ENCODE data around the gene ABCC10.
A peak's percentile ranks its signal among the peaks of the same experiment; 100 is the strongest.

ABCC10 gene

GRCh38 chr6:43471399-43471798, 44.1 kb downstream of the ABCC10 start:
- DNase-seq = no peak

- DNase-seq = no peak
Observed at GRCh38 chr6:43472515-43472914, 45.2 kb downstream of the ABCC10 start.

DNA sequence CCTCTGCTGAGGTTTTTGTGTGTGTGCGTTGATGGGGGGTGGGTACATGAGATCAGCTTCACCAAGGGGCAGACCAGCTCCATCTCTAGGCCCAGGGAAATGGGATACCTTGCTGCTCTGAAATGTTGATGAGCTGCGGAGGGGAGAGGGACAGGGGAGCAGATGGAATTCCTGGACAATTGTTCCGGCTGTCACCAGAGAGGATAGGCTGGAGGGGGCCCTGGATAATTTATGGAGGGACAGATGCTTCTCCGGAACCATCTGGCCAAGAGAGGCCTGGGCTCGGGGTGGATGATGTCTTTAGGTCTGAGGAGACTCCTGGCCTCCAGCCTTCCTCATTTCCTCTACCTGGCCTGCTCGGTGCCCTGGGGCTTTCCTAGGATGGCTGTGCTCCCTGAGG, 48.2 kb downstream of the ABCC10 start:
- no peak for DNase-seq

GRCh38 chr6:43476746-43477145, 49.4 kb downstream of the ABCC10 start:
- peak; percentile 21 for DNase-seq

GRCh38 chr6:43477235-43478007, 50.1 kb downstream of the ABCC10 start, which contains the start of gene TJAP1:
TJAP1 (plus strand) TSS chr6:43477570; CDS start chr6:43499002, 21,432 bp downstream.
- peak; percentile 97 for DNase-seq

DNA sequence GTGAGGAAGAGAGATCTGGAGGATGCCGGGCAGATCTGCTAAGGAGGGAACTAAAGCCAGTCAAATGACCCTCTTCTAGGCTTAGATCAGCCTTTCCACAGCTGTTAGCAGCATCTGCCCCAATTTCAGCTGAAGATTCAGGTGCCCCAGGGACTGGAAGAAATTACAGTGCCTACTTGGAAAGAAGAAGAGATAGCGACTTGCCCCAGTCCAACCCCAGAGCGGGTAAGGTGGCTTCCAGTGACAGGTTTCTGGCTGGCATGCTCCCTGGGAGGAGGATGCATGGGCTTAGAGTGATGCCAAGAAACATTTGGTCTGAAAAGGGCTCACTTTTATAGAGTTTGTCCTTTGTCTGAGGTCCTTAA, 50.6 kb downstream of the ABCC10 start:
- peak; percentile 24 for DNase-seq

DNA sequence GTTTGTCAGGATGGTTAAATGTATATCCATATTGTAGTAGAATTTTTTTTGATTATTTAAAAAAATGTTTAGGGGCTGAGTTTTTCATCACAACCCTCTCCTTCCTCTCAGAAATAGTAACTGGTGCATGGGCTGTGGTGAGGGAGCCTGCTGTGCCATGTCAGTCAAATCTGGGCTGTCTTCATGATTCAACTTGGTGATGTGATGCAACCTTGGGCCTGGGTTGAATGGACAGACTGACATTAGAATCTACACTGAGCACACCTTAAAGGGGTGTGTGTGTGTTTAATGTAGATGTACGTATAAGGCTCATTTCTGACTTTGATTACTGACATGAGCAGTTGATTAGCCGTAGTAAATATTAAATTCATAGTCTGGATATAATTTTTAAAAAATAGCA, 53.7 kb downstream of the ABCC10 start:
- no peak for DNase-seq

GRCh38 chr6:43481591-43482236, 54.4 kb downstream of the ABCC10 start:
- DNase-seq = no peak

DNA sequence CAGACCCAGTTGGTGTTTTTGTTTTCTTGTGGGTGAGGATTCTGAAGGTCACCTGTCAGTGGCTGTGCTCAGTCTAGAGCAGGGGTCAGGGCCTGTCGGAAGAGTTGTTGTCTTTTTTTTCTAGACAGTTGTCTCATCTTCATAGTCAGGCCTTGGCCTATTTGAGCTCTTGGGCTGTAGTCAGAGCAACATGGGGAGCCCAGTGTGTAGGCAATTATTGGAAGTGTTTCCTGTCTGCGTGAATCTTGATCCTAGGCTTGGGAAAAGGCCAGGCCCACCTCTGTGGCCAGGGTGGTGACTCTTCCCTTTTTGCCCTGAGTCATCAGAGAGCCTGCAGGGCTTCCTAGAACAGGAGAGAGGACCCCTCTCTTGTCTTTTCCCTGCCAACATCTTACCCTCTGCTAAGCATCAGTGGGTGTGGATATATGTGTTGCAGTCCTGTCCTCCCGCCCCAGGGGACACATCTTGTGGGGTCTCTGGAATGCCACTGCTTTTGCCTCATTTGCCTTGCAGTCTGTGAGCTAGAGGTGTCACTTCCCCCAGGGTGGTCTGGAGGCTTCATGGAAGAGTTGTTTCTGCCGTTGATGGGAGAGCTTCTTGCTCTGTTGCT, 61.4 kb downstream of the ABCC10 start:
- DNase-seq = no peak

- no peak for DNase-seq
Observed at GRCh38 chr6:43489277-43490072, 62.1 kb downstream of the ABCC10 start.

DNA sequence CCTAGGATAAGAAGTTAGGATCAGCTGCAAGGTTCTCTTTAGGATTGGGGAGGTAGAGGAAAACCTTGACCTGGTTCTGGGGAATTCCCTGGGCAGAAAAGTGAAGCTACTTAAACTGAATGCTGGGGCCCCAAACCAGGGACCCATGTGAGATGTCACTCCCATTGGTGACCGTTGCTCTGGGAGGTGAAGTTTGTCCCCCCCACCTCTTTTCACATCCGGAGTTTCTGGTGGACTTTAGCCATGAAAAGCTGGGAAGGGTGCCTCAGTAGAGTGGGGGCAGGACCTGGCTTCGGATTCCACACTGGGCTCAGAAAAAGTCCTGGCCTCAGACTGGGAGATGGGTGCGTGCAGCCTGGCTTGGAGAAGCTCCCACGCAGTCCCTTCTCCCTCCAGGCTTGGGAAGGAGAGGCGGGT, 63.2 kb downstream of the ABCC10 start:
- DNase-seq = no peak

DNA sequence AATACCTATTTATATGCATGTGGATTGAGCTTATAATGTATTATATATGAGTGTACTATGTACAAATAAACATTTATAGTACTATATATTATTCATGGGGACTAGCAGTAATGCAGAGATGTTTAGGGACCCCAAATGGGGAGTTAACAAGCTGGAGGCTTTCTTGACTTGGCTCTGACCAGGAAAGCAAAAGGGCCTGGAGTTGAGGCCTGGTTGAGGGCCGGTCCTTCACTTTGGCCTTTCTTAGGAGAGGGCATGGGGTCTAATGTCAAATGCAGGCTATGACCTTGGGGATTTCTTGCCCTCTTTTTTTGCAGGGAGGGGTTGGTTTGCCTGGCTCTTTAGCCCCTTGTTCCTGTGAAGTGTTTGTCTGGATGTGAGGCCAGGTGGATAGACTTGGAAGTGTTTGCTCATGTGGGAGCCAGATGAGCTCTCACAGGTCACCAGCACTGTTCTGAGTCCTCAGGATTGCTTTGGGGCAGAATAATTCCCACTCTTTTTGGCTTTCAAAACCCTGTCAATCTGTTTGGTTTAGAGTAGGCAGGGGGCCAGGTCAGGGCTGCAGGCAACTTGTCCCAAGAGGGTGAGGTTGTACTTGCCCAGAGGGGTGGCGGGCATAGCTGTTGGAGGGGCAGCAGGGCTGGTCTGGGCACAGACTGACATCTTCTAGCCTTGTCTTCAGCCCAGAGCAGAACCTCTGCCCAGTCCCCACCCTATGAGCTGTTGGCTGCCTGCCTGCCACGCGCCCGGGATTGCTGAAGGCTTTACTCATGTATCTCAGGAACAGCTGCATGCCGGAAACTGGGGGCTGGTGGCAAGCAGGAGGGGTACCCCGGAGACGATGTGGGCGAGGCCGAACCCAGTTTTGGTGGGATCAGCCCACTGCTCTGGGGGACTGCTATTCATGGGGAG, 64.7 kb downstream of the ABCC10 start:
- no peak for DNase-seq

GRCh38 chr6:43492673-43493072, 65.3 kb downstream of the ABCC10 start:
- DNase-seq = no peak

- no peak for DNase-seq
Observed at GRCh38 chr6:43493230-43493629, 65.9 kb downstream of the ABCC10 start.

GRCh38 chr6:43493833-43494232, 66.5 kb downstream of the ABCC10 start:
- no peak for DNase-seq

DNA sequence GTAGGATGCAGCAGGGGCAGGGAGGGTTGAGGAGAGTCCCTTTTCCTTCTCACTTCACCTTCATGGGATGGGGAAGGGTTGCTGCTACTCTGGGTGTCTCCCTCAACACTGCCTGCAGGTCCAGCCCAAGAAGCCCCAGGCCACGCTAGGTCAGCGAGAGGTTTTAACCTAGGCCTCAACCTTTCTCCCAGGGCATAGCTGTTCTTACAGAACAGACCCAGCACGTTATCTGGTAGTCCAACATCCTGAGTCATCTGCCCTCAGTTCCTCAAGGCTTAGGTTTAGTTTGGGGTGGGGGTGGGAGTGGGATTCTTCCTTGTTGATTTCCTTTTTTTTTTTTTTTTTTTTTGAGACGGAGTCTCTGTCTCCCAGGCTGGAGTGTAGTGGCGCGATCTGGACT, 67.0 kb downstream of the ABCC10 start:
- DNase-seq = no peak

GRCh38 chr6:43494766-43495165, 67.4 kb downstream of the ABCC10 start:
- no peak for DNase-seq

DNA sequence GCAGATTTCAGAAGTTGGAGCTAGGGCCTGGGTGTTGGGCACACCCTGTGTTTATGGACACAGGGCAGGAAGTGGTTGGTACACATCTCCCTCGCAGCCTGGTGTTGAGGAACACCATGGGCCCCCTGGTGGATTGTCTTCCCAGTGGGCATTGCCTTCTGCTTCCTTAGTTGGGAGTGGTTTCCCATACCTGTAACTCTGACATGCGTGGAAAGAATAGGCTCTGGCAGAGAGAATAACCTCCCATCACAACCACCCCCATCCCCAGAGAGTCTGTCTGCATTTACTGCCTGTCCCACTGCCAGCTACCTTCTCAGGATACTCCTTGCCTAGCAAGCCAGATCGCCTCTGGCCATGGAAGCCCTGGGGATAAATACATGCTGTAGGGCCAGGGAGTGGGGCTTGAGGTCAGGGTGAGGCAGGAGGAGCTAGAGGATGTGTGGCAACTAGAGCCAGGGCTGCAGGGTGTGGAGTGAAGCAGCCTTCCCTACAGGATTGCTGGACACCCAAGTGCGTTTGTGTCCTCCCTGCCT, 68.1 kb downstream of the ABCC10 start:
- peak; percentile 48 for DNase-seq

- DNase-seq = peak; percentile 26
Observed at GRCh38 chr6:43496370-43497128, 69.2 kb downstream of the ABCC10 start.

DNA sequence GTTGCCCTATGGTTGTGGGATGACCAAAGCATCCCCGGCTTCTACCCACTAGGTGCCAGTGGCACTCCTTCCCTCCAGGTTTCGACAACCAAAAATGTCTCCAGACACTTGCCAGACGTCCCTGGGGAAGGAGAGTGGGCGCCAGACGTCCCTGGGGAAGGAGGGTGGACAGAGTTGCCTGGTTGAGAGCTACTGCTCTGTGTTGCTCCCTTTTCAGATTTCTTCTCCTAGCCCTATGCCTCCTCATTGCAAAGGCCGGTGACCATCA, 69.7 kb downstream of the ABCC10 start:
- DNase-seq = no peak

GRCh38 chr6:43497689-43498088, 70.3 kb downstream of the ABCC10 start:
- DNase-seq = no peak

Measured in CD4-positive, alpha-beta T cell treated with Interleukin-10 for 1 hour (primary cell).